HG03095 (cell line): Measurements from ENCODE around the gene RNF150.

Experiments used
- ATAC-seq: cut with Tn5 transposase; IDR thresholded peaks from one replicate; pipeline ENCODE4 v1.9.1; 2021; ENCODE audit warnings: moderate library complexity; ENCODE audit not compliant: unreplicated experiment

Gene RNF150

DNA sequence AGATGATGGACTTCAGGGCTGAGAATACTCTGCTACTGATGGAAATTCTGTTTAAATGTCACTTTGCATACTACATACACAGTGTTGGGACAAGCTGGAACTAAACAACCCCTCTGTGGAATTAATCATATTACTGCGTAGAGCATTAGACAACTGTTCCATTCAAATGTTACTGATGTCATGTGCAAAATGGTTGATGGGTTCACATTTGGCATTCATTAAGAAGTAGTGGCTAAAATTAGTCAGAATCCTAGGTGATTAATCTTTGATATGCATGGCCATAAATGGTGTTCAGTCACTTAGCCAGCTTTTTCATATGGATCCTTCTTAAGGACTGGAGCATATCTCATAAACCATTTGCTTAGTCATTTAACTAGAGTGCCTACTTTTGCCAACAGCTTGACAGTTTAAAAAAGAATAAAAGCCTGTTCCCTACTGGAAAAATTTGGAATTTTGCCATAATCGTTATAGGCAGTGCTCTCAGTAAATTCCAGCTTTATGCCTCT lies 105.2 kb downstream of the RNF150 start:
- no peak for ATAC-seq

- ATAC-seq = no peak
Observed at GRCh38 chr4:141027421-141027820, 105.8 kb downstream of the RNF150 start.

GRCh38 chr4:141026900-141027299 lies 106.4 kb downstream of the RNF150 start:
- no peak for ATAC-seq

DNA sequence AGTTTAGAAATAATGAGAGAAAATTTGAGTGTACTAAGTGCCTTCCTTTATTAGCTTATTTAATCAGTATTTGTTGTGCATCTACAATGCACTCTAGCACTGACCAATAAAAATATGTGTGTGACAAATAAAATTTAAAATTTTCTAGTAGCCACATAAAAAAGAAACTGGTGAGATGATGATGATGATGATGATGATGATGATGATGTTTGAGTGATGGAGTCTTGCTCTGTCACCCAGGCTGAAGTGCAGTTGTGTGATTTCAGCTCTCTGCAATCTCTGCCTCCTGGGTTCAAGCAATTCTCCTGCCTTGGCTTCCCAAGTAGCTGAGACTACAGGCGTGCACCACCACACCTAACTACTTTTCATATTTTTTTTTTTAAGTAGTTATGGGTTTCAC lies 110.2 kb downstream of the RNF150 start:
- no peak for ATAC-seq

DNA sequence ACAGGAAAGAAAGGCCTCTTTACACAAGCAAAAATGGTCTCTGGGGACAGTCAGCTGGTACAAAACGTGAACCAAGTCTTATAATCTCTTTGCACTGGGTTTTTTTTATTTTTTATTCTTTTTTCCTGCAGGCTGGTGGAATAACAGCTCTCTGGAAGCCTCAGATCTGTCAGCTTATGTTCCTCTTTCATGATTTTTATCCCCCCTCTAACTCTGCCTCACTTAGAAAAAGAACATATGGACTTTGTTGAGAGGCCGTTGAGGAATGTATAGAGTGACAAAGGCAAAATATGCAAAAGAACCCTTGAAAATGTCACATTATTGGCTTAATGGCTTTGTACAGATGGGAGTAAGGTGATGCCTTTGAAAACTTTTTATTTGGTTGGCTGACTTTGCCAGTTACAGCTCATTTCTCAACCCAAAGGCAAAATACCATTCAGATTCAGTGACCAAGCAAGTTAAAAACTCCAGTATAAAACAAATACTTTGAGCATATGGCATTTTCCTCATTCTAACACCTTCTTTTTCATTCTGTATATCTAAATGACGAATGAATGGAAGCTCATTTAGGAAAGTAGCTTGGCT lies 111.1 kb downstream of the RNF150 start:
- ATAC-seq = no peak

- no peak for ATAC-seq
Observed at GRCh38 chr4:141021397-141022110, 111.7 kb downstream of the RNF150 start.

- ATAC-seq = no peak
Observed at GRCh38 chr4:141020801-141021261, 112.4 kb downstream of the RNF150 start.

- no peak for ATAC-seq
Observed at GRCh38 chr4:141019768-141020167, 113.5 kb downstream of the RNF150 start.

GRCh38 chr4:141016117-141016798 lies 117.0 kb downstream of the RNF150 start:
- ATAC-seq = no peak

- ATAC-seq = no peak
Observed at GRCh38 chr4:141013899-141014298, 119.4 kb downstream of the RNF150 start.

DNA sequence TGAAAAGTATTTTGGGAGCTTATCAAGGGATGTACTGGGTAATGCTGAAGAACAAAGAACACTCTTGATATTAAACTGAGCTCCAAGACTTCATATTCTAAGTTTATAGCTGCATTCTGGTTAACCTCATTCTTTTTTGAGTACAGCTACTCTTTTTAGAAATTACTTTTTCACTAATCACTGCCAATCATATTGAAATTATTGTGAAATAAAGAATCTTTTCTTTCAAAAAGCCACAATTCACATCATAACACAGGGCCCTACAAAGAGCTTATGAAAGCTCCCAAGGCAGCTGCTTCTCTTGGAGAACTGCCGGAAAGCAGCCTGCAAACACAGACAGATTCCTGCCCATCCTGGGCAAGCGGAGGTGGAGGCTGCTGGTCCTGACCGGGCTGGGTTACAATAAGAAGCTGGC lies 121.4 kb downstream of the RNF150 start:
- no peak for ATAC-seq

- ATAC-seq = no peak
Observed at GRCh38 chr4:141009931-141010330, 123.3 kb downstream of the RNF150 start.

GRCh38 chr4:141009129-141009528 lies 124.1 kb downstream of the RNF150 start:
- no peak for ATAC-seq

GRCh38 chr4:141006242-141006802 lies 126.9 kb downstream of the RNF150 start:
- ATAC-seq = no peak

DNA sequence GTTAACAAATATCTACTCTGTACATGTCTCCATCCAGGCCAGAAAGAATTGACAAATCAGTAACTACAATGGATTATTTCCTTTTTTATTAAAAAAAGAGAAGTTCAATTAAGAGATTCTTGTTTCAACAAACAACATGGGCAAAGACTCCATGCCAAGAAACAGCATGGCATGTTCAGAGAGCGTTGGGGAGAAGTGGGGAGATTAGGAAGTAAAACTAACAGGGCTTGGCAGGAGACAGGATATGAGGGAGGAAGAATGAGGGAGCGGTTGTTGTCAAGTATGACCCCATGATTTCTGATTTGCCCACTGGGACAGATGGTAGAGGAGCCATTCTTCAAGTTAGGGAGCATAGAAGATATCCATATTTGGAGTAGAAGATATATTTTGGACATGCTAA lies 128.4 kb downstream of the RNF150 start:
- ATAC-seq = no peak

GRCh38 chr4:141003193-141003592 lies 130.1 kb downstream of the RNF150 start:
- ATAC-seq = no peak

GRCh38 chr4:141002323-141002805 lies 130.9 kb downstream of the RNF150 start:
- ATAC-seq = no peak

DNA sequence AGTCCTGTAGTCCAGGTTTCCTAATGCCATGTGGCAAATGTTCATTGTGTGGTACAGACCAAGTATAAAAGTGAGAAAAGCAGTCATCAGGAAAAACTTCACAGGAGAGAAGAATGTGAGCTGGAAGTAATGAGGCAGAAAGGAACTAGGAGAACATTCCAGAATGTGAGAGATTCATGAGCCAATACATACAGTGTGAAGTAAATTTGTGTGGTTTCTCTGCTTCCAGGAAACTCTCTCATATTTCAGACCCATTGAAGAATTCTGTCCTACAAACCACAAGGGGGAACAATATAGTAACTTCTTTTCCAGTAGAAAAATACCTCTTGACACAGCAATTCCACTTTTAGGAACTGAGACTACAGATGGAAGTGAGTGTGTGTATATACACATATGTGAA lies 136.5 kb downstream of the RNF150 start:
- no peak for ATAC-seq

- no peak for ATAC-seq
Observed at GRCh38 chr4:140995058-140995457, 138.2 kb downstream of the RNF150 start.

DNA sequence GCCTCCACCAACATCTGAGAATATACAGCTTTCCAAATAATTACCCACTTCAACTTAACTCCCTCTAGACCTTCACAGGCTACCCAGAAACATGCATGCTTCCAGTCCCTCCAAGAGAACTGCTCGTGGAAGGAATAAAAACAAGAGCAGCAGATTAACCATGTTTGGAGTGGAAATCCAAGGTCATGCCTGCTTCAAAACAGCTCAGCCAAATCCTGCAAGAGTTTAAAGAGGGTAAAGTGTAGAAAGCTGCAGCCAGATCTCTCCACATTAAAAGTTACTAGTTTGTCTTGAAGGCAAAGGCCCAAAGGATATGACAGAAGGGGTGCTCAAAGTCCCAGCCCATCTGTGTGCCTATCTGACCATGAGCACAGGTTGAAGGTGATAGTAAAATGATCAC lies 139.3 kb downstream of the RNF150 start:
- no peak for ATAC-seq

DNA sequence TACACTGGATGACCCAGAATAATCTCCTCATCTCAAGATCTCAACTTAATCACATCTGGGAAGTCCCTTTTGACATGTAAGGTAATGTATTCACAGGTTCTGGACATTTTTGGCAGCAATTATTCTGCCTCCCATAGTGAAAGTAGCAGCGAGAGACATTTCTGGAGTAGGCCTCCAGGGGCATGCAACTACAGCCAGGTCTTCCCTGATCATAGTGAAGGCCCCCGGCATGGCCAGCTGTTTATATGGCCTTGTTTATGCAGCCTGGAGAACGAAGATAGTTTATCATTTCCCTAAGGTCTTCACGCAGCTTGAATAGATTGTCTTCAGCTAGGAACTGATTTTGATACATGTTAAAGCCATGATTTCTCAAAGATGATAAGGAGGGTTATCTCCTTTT lies 139.9 kb downstream of the RNF150 start:
- ATAC-seq = no peak
